Thoracic aorta (tissue), 2 donors: ENCODE data around the gene TKFC. TPM values are rescaled to one million over a fixed set of nuclear protein-coding genes. Genes with fewer than 3 reads are reported as not detected.

Source experiments
- ATAC-seq: fragments of 150-250 bp; one replicate; pipeline ENCODE4 v1.8.0; 2017; ENCODE audit warnings: low read depth; ENCODE audit not compliant: insufficient number of reproducible peaks, low FRiP score
- DNase-seq: peaks from one replicate; pipeline ENCODE4 v3.0.0-alpha.2; 2020; ENCODE audit warnings: low spot score
- H3K27ac ChIP-seq, 2 donors: fragments of 200-600 bp; sonication (generic); 1 replicate in 1 of 2; 2 replicates in 1 of 2; pipeline ENCODE4 v1.5.1; 2016; ENCODE audit warnings: mild to moderate bottlenecking in 2 of 2, moderate library complexity in 2 of 2
- H3K27me3 ChIP-seq: fragments of 200-600 bp; sonication (generic); replicated peaks from 2 replicates; pipeline ENCODE4 v1.6.0; 2016; ENCODE audit warnings: mild to moderate bottlenecking; ENCODE audit not compliant: insufficient read depth
- H3K36me3 ChIP-seq: fragments of 200-600 bp; sonication (generic); one replicate; pipeline ENCODE4 v1.5.1; 2016
- H3K4me1 ChIP-seq, 2 donors: fragments of 200-600 bp; sonication (generic); 1 replicate in 1 of 2; 2 replicates in 1 of 2; pipeline versions ENCODE4 v1.5.1 to v1.6.0; 2016; ENCODE audit warnings: low read depth in 2 of 2, mild to moderate bottlenecking in 1 of 2; ENCODE audit not compliant: control insufficient read depth in 1 of 2
- H3K4me3 ChIP-seq: fragments of 200-600 bp; sonication (generic); 2 replicates; pipeline ENCODE4 v1.5.1; 2016; ENCODE audit warnings: mild to moderate bottlenecking
- H3K9me3 ChIP-seq: fragments of 200-600 bp; sonication (generic); 2 replicates; pipeline ENCODE4 v1.5.1; 2016
- CTCF ChIP-seq: fragments of 200-600 bp; sonication (generic); IDR thresholded peaks from one replicate; pipeline ENCODE4 v1.5.1; 2019; ENCODE audit warnings: antibody characterized with exemption
- total RNA-seq, 2 donors: library from RNA; depleted of rRNA; stranded (reverse); fragments of >200 nt; gene quantifications; one replicate each; pipeline versions ENCODE4 v1.1.0 to v1.2.3, GENCODE V29; 2016

The TKFC gene
- total RNA-seq, 2 donors from 2014 or later, result 22.5 to 29.2 TPM

GRCh38 chr11:61329871-61330270, 3.2 kb upstream of the TKFC start:
- no peak for ATAC-seq
- Histone ChIP-seq H3K27ac (no peak overlapping the region), H3K4me3 (no peak overlapping the region), H3K36me3 (peaks cover 29% of the 10 kb centered on the region), H3K4me1 (peaks cover 11 to 37% of the 10 kb centered on the region in 2 donors), H3K9me3 (no peaks in the 10 kb centered on the region), H3K27me3 (no peaks in the 10 kb centered on the region)
- no peak for TF ChIP-seq CTCF
- no peak for DNase-seq

GRCh38 chr11:61331651-61332050, 1.4 kb upstream of the TKFC start:
- H3K27ac ChIP-seq, result no peak overlapping the region
- no peak for TF ChIP-seq CTCF
- no peak for ATAC-seq

GRCh38 chr11:61332281-61332796, 689 bp upstream of the TKFC start:
- no peak for TF ChIP-seq CTCF
- Histone ChIP-seq H3K27me3 (no peaks in the 10 kb centered on the region), H3K9me3 (no peaks in the 10 kb centered on the region), H3K36me3 (peaks cover 10% of the 10 kb centered on the region), H3K27ac (peak overlapping the region; percentile 88 to 91), H3K4me1 (peaks cover 11 to 35% of the 10 kb centered on the region in 2 donors), H3K4me3 (peak overlapping the region; percentile 94)
- DNase-seq, result no peak
- ATAC-seq, result no peak

More at GRCh38 chr11:61331651-61332050, 1.4 kb upstream of the TKFC start:
- Histone ChIP-seq H3K27me3 (no peaks in the 10 kb centered on the region), H3K4me1 (peaks cover 11 to 37% of the 10 kb centered on the region in 2 donors), H3K9me3 (no peaks in the 10 kb centered on the region), H3K4me3 (peak overlapping the region; percentile 94), H3K36me3 (peaks cover 14% of the 10 kb centered on the region)
- no peak for DNase-seq

GRCh38 chr11:61333550-61334433, 764 bp downstream of the TKFC start:
- peaks cover 11 to 31% of the 10 kb centered on the region in 2 donors for H3K4me1 ChIP-seq

More at GRCh38 chr11:61333550-61334433, 764 bp downstream of the TKFC start:
- Histone ChIP-seq H3K4me3 (peak overlapping the region; percentile 94), H3K36me3 (peaks cover 10% of the 10 kb centered on the region), H3K27me3 (no peaks in the 10 kb centered on the region), H3K9me3 (no peaks in the 10 kb centered on the region), H3K27ac (peak overlapping the region; percentile 88 to 91)
- DNase-seq (no peak), ATAC-seq (peak; percentile 16)
- no peak for TF ChIP-seq CTCF
